CD4-positive, alpha-beta T cell treated with Interleukin-1 beta for 1 hour (primary cell): ENCODE results near the gene SPINK13.
"Not testable (repeated sequence)": the region's sequence is repeated elsewhere in the genome, so short reads cannot be mapped to it uniquely, and the experiment has no call there.

Experiments used
- DNase-seq, 2 donors: peaks; one replicate each; pipeline ENCODE4 v3.0.0-alpha.2; 2020 to 2022

SPINK13 gene

GRCh38 chr5:148268566-148268965 lies at the start of gene SPINK13:
TSS of gene SPINK13 (plus strand) at chr5:148268794. CDS start at chr5:148270073, 1,279 bp downstream.
- DNase-seq, result no peak

- DNase-seq, result no peak
Observed at GRCh38 chr5:148221508-148221907, 47.1 kb upstream of the SPINK13 start.

- DNase-seq, result no peak
Observed at GRCh38 chr5:148224117-148224742, 44.4 kb upstream of the SPINK13 start.

- no peak for DNase-seq
Observed at GRCh38 chr5:148228392-148228984, 40.1 kb upstream of the SPINK13 start.

- DNase-seq, result no peak
Observed at GRCh38 chr5:148229840-148230239, 38.8 kb upstream of the SPINK13 start.

- no peak for DNase-seq
Observed at GRCh38 chr5:148230240-148230639, 38.4 kb upstream of the SPINK13 start.

- DNase-seq, result no peak
Observed at GRCh38 chr5:148237785-148238417, 30.7 kb upstream of the SPINK13 start.

GRCh38 chr5:148238418-148238794 lies 30.2 kb upstream of the SPINK13 start, which contains the start of gene MARCOL:
TSS of gene MARCOL (plus strand) at chr5:148238525. CDS start at chr5:148238598, 73 bp downstream.
- no peak for DNase-seq

GRCh38 chr5:148248894-148249293 lies 19.7 kb upstream of the SPINK13 start:
- no peak for DNase-seq

- no peak for DNase-seq
Observed at GRCh38 chr5:148255456-148255855, 13.1 kb upstream of the SPINK13 start.

- no peak for DNase-seq
Observed at GRCh38 chr5:148259288-148259687, 9.3 kb upstream of the SPINK13 start.

- DNase-seq, result no peak
Observed at GRCh38 chr5:148261221-148261620, 7.4 kb upstream of the SPINK13 start.

- DNase-seq, result no peak
Observed at GRCh38 chr5:148267962-148268361, 632 bp upstream of the SPINK13 start.

GRCh38 chr5:148275129-148275528 lies 6.5 kb downstream of the SPINK13 start:
- DNase-seq, result not testable (repeated sequence)

- not testable (repeated sequence) for DNase-seq
Observed at GRCh38 chr5:148280893-148281292, 12.3 kb downstream of the SPINK13 start.

GRCh38 chr5:148281336-148281735 lies 12.7 kb downstream of the SPINK13 start:
- not testable (repeated sequence) for DNase-seq

- peak in 1 of 2 donors; percentile 6 for DNase-seq
Observed at GRCh38 chr5:148290271-148291195, 21.9 kb downstream of the SPINK13 start.

GRCh38 chr5:148297731-148298130 lies 29.1 kb downstream of the SPINK13 start:
- DNase-seq, result no peak

- DNase-seq, result no peak
Observed at GRCh38 chr5:148306446-148306845, 37.9 kb downstream of the SPINK13 start.

- no peak for DNase-seq
Observed at GRCh38 chr5:148309019-148309418, 40.4 kb downstream of the SPINK13 start.

- DNase-seq, result no peak
Observed at GRCh38 chr5:148309746-148310145, 41.2 kb downstream of the SPINK13 start.

- DNase-seq, result no peak
Observed at GRCh38 chr5:148311484-148311883, 42.9 kb downstream of the SPINK13 start.

- no peak for DNase-seq
Observed at GRCh38 chr5:148312153-148312552, 43.6 kb downstream of the SPINK13 start, which contains the start of gene SPINK7. TSS of gene SPINK7 (plus strand) at chr5:148312423. CDS start at chr5:148312484, 61 bp downstream.
